ENCODE results near the gene RFLNA.

GRCh38 chr12:124332900-124333299 lies 38.0 kb downstream of the RFLNA start:
- no peak for TF ChIP-seq CTCF (IDR thresholded peaks at IDR 0.05)
- TF ChIP-seq POLR2A (IDR thresholded peaks at IDR 0.05), result no peak

Measured in lower leg skin (tissue), 3 donors.